Stimulated activated naive CD8-positive, alpha-beta T cell treated with anti-CD3 and anti-CD28 coated beads, Interleukin-15, Interleukin-2, amounts not matched to agents 100 ng/mL and 50 ng/mL, for 24 hours (primary cell): ENCODE results near the gene AXIN1.

Experiments
- H3K27ac Mint-ChIP-seq: one replicate; pipeline ENCODE4 v1.8.0; 2021; ENCODE audit warnings: mild to moderate bottlenecking, mixed read lengths
- H3K27me3 Mint-ChIP-seq: one replicate; pipeline ENCODE4 v1.8.0; 2021; ENCODE audit warnings: mixed read lengths
- H3K36me3 Mint-ChIP-seq: one replicate; pipeline ENCODE4 v1.8.0; 2021; ENCODE audit warnings: low read depth, mixed read lengths
- H3K4me1 Mint-ChIP-seq: one replicate; pipeline ENCODE4 v1.8.0; 2021; ENCODE audit warnings: low read depth, mixed read lengths
- H3K4me3 Mint-ChIP-seq: one replicate; pipeline ENCODE4 v1.8.0; 2021; ENCODE audit warnings: mild to moderate bottlenecking, mixed read lengths
- H3K9me3 Mint-ChIP-seq: one replicate; pipeline ENCODE4 v1.8.0; 2021; ENCODE audit warnings: mixed read lengths

Gene AXIN1

DNA sequence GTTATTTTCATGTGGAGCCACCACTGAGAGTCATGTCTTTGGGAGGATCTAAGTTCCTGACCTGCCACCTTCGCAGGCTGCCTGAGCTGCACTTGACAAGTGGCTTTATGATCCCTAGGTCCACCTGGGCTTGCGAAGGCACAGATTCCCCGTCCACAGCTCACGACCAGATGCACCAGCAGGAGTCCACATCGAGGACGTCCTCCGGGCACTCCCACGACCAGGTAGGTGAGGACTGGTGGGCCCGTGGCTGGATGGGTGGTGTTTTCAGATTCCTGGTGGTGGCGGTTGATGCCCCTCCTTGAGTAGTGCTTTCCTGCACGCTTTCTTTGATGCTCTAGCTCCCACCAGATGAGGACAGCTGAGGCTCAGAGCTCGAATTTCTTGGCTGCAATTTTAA is 103.1 kb downstream of the AXIN1 start:
- Mint-ChIP-seq H3K27ac (no peak overlapping the region), H3K27me3 (no peaks in the 10 kb centered on the region), H3K4me3 (no peak overlapping the region), H3K4me1 (peaks cover 37% of the 10 kb centered on the region), H3K9me3 (no peaks in the 10 kb centered on the region), H3K36me3 (peaks cover 16% of the 10 kb centered on the region)

DNA sequence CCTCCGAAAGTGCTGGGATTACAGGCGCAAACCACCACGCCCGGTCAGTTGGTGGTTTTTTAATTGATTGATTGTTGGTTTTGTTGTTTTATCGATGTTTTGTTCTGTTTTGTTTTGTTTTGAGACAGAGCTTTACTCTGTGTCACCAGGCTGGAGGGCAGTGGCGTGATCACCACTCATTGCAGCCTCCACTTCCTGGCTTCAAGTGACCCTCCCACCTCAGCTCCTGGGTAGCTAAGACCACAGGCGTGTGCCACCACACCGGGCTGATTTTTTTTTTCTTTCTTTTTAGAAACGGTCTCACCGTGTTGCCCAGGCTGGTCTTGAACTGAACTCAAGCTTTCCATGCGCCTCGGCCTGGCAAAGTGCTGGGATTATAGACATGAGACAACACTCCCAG is 105.5 kb downstream of the AXIN1 start:
- Mint-ChIP-seq H3K4me3 (no peak overlapping the region), H3K9me3 (no peaks in the 10 kb centered on the region), H3K36me3 (peaks cover 11% of the 10 kb centered on the region), H3K4me1 (peaks cover 18% of the 10 kb centered on the region), H3K27me3 (no peaks in the 10 kb centered on the region), H3K27ac (no peak overlapping the region)

DNA sequence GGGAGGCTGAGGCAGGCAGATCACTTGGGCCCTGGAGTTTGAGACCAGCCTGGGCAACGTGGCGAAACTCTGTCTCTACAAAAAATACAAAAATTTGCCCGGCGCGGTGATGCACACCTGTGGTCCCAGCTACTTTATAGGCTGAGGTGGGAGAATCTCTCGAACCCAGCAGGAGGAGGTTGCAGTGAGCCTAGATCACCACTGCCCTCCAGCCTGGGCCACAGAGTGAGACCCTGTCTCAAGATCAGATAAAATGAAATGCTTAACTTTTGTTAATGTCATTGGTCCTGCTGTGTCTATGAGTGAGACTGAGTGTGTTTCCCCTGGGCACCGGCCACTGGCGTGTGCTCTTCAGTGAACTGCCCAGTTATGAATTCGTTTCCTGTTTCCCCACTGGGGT is 107.4 kb downstream of the AXIN1 start:
- no peak overlapping the region for H3K4me3 Mint-ChIP-seq
- peaks cover 19% of the 10 kb centered on the region for H3K4me1 Mint-ChIP-seq
- H3K27ac Mint-ChIP-seq, result no peak overlapping the region

DNA sequence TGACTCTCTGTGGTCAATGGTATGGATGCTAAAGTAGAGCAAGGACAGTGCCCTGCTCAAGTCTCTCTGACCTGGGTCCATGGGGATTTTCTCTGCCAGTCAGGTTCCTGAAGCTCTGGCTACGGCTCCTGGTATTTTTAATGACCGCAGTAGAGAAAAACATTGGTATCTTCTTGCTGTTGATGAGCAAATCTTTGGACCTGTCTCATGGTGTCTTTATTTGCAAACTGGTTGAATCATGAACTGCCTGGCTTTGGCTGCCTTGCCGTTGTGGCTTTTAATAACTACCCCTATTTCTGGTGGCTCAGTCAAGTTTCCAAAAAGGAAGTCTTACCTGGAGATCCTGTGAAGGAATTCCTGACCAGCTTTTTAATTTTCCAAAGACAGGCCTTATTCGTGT is 109.2 kb downstream of the AXIN1 start:
- Mint-ChIP-seq H3K27me3 (no peaks in the 10 kb centered on the region), H3K9me3 (no peaks in the 10 kb centered on the region), H3K4me3 (no peak overlapping the region), H3K27ac (no peak overlapping the region), H3K36me3 (peaks cover 4% of the 10 kb centered on the region), H3K4me1 (peaks cover 24% of the 10 kb centered on the region)

More for the DNA sequence above, 107.4 kb downstream of the AXIN1 start:
- Mint-ChIP-seq H3K27me3 (no peaks in the 10 kb centered on the region), H3K36me3 (peaks cover 4% of the 10 kb centered on the region), H3K9me3 (no peaks in the 10 kb centered on the region)

DNA sequence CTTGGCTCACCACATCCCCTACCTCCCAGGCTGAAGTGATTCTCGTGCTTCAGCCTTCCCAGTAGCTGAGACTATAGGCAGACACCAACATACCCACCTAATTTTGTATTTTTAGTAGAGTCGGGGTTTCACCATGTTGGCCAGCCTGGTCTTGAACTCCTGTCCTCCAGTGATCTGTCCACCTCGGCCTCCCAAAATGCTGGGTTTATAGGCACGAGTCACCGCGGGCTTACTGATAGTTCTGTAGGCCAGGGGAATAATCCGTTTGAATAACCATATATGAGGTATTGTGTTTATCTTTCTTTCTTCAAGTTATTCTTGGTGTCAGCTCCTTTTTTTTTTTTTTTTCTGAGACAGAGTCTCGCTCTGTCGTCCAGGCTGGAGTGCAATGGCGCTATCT is 110.2 kb downstream of the AXIN1 start:
- Mint-ChIP-seq H3K27ac (no peak overlapping the region), H3K4me1 (peaks cover 24% of the 10 kb centered on the region), H3K4me3 (no peak overlapping the region), H3K9me3 (no peaks in the 10 kb centered on the region), H3K36me3 (peaks cover 5% of the 10 kb centered on the region), H3K27me3 (no peaks in the 10 kb centered on the region)

DNA sequence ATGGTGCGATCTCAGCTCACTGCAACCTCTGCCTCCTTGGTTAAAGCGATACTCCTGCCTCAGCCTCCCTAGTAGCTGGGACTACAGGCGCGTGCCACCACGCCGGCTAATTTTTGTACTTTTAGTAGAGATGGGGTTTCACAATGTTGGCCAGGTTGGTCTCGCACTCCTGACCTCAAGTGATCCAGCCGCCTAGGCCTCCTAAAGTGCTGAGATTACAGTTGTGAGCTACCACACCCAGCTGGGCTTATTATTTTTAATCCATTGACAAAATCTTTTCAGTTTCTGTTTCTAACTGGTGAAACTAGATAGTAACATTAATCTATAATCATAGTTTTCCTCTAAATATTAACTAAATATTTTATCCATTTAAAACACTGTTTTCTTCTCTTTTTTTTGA is 112.0 kb downstream of the AXIN1 start:
- H3K4me3 Mint-ChIP-seq, result no peak overlapping the region
- peaks cover 9% of the 10 kb centered on the region for H3K36me3 Mint-ChIP-seq
- peaks cover 29% of the 10 kb centered on the region for H3K4me1 Mint-ChIP-seq
- H3K27ac Mint-ChIP-seq, result no peak overlapping the region
- H3K27me3 Mint-ChIP-seq, result no peaks in the 10 kb centered on the region
- no peaks in the 10 kb centered on the region for H3K9me3 Mint-ChIP-seq

DNA sequence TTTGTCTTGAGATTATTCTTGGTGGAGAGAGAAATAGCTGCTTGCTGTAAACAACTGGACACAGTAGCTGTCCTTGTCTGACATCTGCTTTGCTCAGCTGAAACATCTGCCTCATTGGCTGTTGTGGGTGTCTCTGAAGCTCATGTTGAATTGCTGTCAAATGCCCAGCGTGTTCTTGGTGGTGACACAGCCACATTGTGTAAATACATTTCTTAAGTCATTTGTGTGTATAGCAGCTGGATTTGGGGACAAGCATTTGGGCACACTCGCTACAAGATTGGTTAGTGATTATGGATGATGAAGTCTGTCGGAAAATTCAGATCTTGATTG is 112.6 kb downstream of the AXIN1 start:
- no peaks in the 10 kb centered on the region for H3K27me3 Mint-ChIP-seq
- H3K36me3 Mint-ChIP-seq, result peaks cover 12% of the 10 kb centered on the region
- peak overlapping the region; percentile 2 for H3K27ac Mint-ChIP-seq
- H3K4me3 Mint-ChIP-seq, result no peak overlapping the region
- H3K4me1 Mint-ChIP-seq, result peaks cover 36% of the 10 kb centered on the region
- no peaks in the 10 kb centered on the region for H3K9me3 Mint-ChIP-seq
